ENCODE results near the gene AKAP8L.

Gene AKAP8L

GRCh38 chr19:15432629-15433518 lies 14.1 kb upstream of the AKAP8L start:
- peak; percentile 88 to 94 for DNase-seq

- DNase-seq = no peak
Observed at GRCh38 chr19:15432018-15432494, 13.3 kb upstream of the AKAP8L start.

- DNase-seq = no peak
Observed at GRCh38 chr19:15431396-15432017, 12.7 kb upstream of the AKAP8L start.

- DNase-seq = no peak
Observed at GRCh38 chr19:15430526-15431120, 11.8 kb upstream of the AKAP8L start.

- no peak for DNase-seq
Observed at GRCh38 chr19:15429825-15430467, 11.2 kb upstream of the AKAP8L start.

- no peak for DNase-seq
Observed at GRCh38 chr19:15428956-15429824, 10.4 kb upstream of the AKAP8L start.

- DNase-seq = no peak
Observed at GRCh38 chr19:15427991-15428471, 9.2 kb upstream of the AKAP8L start.

- DNase-seq = no peak
Observed at GRCh38 chr19:15427350-15427700, 8.5 kb upstream of the AKAP8L start.

GRCh38 chr19:15426485-15427349 lies 7.9 kb upstream of the AKAP8L start:
- no peak for DNase-seq

- no peak for DNase-seq
Observed at GRCh38 chr19:15425321-15425950, 6.6 kb upstream of the AKAP8L start.

GRCh38 chr19:15424692-15425272 lies 6.0 kb upstream of the AKAP8L start:
- no peak for DNase-seq

- DNase-seq = no peak
Observed at GRCh38 chr19:15424121-15424520, 5.3 kb upstream of the AKAP8L start.

GRCh38 chr19:15423130-15423529 lies 4.3 kb upstream of the AKAP8L start:
- DNase-seq = no peak

- DNase-seq = no peak
Observed at GRCh38 chr19:15422296-15423075, 3.7 kb upstream of the AKAP8L start.

- no peak for DNase-seq
Observed at GRCh38 chr19:15421721-15422260, 3.0 kb upstream of the AKAP8L start.

GRCh38 chr19:15421136-15421695 lies 2.4 kb upstream of the AKAP8L start:
- no peak for DNase-seq

GRCh38 chr19:15419413-15420025 lies 731 bp upstream of the AKAP8L start:
- no peak for DNase-seq

- no peak for DNase-seq
Observed at GRCh38 chr19:15418231-15418578, 583 bp downstream of the AKAP8L start.

Measured in CD4-positive, alpha-beta T cell treated with Interferon alpha-2 for 1 hour (primary cell).